ENCODE results near the gene MPV17L2.

- TF ChIP-seq, protein P1, sequence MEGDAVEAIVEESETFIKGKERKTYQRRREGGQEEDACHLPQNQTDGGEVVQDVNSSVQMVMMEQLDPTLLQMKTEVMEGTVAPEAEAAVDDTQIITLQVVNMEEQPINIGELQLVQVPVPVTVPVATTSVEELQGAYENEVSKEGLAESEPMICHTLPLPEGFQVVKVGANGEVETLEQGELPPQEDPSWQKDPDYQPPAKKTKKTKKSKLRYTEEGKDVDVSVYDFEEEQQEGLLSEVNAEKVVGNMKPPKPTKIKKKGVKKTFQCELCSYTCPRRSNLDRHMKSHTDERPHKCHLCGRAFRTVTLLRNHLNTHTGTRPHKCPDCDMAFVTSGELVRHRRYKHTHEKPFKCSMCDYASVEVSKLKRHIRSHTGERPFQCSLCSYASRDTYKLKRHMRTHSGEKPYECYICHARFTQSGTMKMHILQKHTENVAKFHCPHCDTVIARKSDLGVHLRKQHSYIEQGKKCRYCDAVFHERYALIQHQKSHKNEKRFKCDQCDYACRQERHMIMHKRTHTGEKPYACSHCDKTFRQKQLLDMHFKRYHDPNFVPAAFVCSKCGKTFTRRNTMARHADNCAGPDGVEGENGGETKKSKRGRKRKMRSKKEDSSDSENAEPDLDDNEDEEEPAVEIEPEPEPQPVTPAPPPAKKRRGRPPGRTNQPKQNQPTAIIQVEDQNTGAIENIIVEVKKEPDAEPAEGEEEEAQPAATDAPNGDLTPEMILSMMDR (IDR thresholded peaks at IDR 0.05 in 2 of 3, conservative IDR thresholded peaks at IDR 0.05 in 1 of 3; ENCODE audit: control insufficient read depth in 2 of 3, extremely low read depth in 1 of 3, insufficient read depth in 1 of 3, low read depth in 3 of 3, low read length in 3 of 3) = no peak
- TF ChIP-seq EGR1 (IDR thresholded peaks at IDR 0.05; ENCODE audit: borderline replicate concordance in 1 of 2, low read depth in 2 of 2, low read length in 2 of 2) (no peak), GABPA (IDR thresholded peaks at IDR 0.05; ENCODE audit: low read depth) (no peak), STAT1 (conservative IDR thresholded peaks at IDR 0.05) (no peak), POLR2A (IDR thresholded peaks at IDR 0.05; ENCODE audit: low read depth, low read length) (no peak), REST (IDR thresholded peaks at IDR 0.05; ENCODE audit: low read depth, low read length) (no peak), TAF1 (IDR thresholded peaks at IDR 0.05; ENCODE audit: borderline replicate concordance, low read depth, low read length) (no peak), ZNF274 (IDR thresholded peaks at IDR 0.05; ENCODE audit: insufficient read depth, insufficient read length) (no peak)
- TF ChIP-seq, protein P2, sequence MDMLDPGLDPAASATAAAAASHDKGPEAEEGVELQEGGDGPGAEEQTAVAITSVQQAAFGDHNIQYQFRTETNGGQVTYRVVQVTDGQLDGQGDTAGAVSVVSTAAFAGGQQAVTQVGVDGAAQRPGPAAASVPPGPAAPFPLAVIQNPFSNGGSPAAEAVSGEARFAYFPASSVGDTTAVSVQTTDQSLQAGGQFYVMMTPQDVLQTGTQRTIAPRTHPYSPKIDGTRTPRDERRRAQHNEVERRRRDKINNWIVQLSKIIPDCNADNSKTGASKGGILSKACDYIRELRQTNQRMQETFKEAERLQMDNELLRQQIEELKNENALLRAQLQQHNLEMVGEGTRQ (IDR thresholded peaks at IDR 0.05; ENCODE audit: borderline replicate concordance, low read depth, low read length) = no peak
These were observed 5.4 kb downstream of the MPV17L2 start for GRCh38 chr19:18198374-18198773.

Measured in GM12878 (cell line).